Vagina (tissue), 2 donors: ENCODE data around the gene OR8B4.

ENCODE experiments used
- POLR2A ChIP-seq, 2 donors: fragments of 450-650 bp; IDR thresholded peaks; one replicate each; pipeline ENCODE4 v1.6.1; 2017; ENCODE audit warnings: antibody characterized with exemption in 2 of 2, mild to moderate bottlenecking in 2 of 2, moderate library complexity in 2 of 2
- POLR2AphosphoS5 ChIP-seq, 2 donors: sonication (generic); formaldehyde crosslinking; IDR thresholded peaks; one replicate each; pipeline ENCODE4 v1.9.0; 2017; ENCODE audit warnings: antibody characterized with exemption in 2 of 2, mild to moderate bottlenecking in 2 of 2, low read depth in 1 of 2; ENCODE audit not compliant: insufficient read depth in 1 of 2
- TF ChIP-seq, protein P1 (sequence below), 3 experiments: fragments of 450-650 bp in 2 of 3; fragments of 200-600 bp in 1 of 3; sonication (generic) in 1 of 3; IDR thresholded peaks; one replicate each; pipeline ENCODE4 v1.5.1; 2017 to 2019; ENCODE audit warnings: antibody characterized with exemption in 3 of 3, mild to moderate bottlenecking in 2 of 3, moderate library complexity in 2 of 3

DNA sequence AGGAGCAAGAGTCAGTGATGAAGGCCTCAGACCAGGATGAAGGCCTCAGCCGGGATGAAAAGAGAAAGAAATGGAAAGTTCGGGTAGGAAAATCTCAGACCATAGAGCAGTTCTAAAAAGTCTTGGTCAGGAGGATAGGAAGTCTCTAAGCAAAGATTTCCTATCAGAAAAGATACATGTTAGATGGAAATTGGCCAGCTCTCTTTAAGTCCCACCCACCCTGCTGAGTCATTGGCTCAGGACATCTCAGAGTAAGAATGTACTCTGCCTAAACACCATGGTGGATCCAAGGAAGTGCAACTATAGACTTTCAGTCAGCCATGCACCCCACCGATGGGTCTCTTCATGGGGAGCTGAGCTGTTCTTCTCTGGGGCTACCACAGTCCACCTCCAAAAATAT, 30.3 kb downstream of the OR8B4 start:
- TF ChIP-seq POLR2A (IDR thresholded peaks at IDR 0.05) = no peak
- TF ChIP-seq, protein P1, sequence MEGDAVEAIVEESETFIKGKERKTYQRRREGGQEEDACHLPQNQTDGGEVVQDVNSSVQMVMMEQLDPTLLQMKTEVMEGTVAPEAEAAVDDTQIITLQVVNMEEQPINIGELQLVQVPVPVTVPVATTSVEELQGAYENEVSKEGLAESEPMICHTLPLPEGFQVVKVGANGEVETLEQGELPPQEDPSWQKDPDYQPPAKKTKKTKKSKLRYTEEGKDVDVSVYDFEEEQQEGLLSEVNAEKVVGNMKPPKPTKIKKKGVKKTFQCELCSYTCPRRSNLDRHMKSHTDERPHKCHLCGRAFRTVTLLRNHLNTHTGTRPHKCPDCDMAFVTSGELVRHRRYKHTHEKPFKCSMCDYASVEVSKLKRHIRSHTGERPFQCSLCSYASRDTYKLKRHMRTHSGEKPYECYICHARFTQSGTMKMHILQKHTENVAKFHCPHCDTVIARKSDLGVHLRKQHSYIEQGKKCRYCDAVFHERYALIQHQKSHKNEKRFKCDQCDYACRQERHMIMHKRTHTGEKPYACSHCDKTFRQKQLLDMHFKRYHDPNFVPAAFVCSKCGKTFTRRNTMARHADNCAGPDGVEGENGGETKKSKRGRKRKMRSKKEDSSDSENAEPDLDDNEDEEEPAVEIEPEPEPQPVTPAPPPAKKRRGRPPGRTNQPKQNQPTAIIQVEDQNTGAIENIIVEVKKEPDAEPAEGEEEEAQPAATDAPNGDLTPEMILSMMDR (IDR thresholded peaks at IDR 0.05) = no peak
- no peak for TF ChIP-seq POLR2AphosphoS5 (IDR thresholded peaks at IDR 0.05; ENCODE audit: insufficient read depth in 1 of 2, low read depth in 1 of 2)
